Renal cortical epithelial cell (primary cell): ENCODE data around the gene TXN2. TPM values are rescaled to one million over a fixed set of nuclear protein-coding genes. Genes with fewer than 3 reads are reported as not detected.
"Not testable (repeated sequence)": the region's sequence is repeated elsewhere in the genome, so short reads cannot be mapped to it uniquely, and the experiment has no call there.

Experiments used
- DNase-seq: peaks from one replicate; pipeline ENCODE4 v3.0.0-alpha.2; 2011; ENCODE audit warnings: low read depth
- total RNA-seq: library from RNA; depleted of rRNA; stranded (reverse); fragments of >200 nt; gene quantifications from 2 replicates; pipeline ENCODE4 v1.2.3, GENCODE V29; 2014

TXN2 gene
- total RNA-seq, 1 donor from 2014 or later, result 30.1 TPM

DNA sequence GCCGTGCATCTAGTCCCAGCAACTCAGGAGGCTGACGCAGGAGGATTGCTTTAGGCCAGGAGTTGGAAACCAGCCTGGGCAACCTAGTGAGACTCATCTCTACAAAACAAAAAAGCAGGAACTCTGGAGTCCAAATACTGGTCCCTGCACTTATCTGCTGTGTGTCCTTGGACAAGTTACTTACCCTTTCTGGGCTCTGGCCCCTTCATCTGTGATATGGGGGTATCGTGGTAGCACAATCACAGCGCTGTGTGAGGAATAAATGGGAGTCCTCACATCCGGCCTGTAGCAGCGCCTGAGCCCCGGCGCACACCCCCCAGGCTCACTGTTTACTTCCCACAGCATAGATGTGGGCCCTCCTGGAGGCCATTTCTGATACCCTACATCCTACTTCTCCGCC, 49.5 kb downstream of the TXN2 start:
- no peak for DNase-seq

DNA sequence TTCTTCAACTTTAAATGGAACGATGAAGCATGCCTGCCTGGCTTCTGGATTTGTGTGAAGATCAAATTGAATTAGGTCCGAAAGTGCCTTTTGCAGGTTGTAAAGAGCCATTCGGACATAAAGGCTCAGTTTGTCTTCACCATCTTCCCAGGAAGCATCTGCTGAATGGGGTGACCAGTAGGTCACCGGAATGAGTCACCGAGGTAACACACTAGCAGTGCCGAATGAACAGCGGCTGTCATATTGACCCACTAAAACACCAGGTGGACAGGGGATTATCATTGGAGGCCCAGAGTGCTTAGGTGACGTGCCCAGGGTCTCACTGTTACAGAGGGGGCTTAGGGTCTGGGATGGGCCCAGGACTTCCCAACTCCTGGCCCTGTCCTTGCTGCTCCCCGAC, 50.6 kb downstream of the TXN2 start:
- DNase-seq, result no peak

DNA sequence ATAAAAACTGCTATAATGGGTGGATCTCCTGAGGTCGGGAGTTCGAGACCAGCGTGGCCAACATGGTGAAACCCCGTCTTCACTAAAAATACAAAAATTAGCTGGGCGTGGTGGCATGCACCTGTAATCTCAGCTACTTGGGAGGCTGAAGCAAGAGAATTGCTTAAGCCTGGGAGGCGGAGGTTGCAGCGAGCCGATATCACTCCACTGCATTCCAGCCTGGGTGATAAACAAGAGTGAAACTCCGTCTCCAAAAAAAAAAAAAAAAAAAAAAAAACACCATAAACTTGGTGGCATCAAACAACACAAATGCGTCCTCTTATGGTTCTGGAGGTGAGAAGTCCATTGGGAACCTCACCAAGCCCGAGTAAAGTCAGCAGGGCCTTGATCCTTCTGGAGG, 53.5 kb downstream of the TXN2 start:
- DNase-seq, result not testable (repeated sequence)

GRCh38 chr22:36425977-36426523, 55.4 kb downstream of the TXN2 start:
- no peak for DNase-seq

DNA sequence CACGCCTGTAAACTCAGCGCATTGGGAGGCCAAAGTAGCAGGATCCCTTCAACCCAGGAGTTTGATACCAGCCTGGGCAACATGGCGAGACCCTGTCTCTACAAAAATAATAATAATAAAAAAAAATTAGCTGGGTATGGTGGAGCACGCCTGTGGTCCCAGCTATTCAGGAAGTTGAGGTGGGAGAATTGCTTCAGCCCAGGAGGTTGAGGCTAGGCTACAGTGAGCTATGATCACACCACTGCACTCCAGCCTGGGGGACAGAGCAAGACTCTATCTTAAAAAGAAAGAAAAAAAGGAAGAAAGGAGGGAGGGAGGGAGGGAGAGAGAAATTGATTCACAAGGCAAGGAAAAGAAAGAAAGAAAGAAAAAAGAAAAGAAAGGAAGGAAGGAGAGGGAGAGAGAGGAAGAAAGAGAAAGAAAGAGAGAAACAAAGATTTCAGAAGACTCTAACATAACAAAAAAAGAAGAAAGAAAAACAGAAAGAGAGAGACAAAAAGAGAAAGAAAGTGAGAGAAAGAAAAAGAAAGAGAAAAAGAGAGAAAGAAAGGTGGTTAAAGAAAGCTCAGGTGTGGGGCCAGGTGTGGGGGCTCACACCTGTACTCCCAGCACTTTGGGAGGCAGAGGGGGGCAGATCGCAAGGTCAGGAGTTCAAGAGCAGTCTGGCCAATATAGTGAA, 56.4 kb downstream of the TXN2 start:
- DNase-seq, result no peak

GRCh38 chr22:36424466-36424865, 57.0 kb downstream of the TXN2 start:
- not testable (repeated sequence) for DNase-seq

- DNase-seq, result no peak
Measured at GRCh38 chr22:36423461-36424404, 57.7 kb downstream of the TXN2 start.

- no peak for DNase-seq
Measured at GRCh38 chr22:36422287-36423014, 59.0 kb downstream of the TXN2 start.

- peak; percentile 57 for DNase-seq
Measured at GRCh38 chr22:36419912-36420882, 61.2 kb downstream of the TXN2 start.

DNA sequence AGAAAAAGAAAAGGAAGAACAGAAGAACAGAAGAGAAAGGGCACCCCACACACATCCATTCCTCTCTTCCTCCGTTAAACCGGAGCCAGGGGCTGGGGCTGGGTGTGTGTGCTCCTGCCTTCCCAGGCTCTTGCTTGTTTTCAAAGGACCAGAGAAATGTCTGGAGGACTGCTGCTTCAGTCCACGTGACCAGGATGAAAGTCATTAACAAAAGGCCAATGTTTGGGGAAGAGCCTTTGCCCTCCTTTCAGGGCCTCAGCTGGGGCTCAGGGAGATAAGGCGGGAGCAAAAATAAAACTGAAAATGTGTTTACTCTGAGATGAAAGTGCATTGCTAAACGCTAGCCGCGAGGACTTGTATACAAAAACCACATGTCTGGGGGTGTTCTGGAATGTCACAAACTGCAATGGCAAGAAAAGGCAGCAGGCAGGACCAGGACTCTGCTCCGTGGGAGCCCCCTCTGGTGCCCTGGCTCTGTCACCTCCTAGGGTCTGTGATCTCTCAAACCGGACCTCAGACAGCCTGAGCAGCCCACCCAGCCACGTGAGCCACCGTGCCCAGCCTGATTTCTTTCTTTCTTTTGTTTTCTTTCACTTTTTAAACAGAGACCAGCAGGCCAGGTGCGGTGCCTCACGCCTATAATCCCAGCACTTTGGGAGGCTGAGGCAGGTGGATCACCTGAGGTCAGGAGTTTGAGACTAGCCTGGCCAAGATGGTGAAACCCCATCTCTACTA, 62.1 kb downstream of the TXN2 start:
- peak; percentile 50 for DNase-seq

DNA sequence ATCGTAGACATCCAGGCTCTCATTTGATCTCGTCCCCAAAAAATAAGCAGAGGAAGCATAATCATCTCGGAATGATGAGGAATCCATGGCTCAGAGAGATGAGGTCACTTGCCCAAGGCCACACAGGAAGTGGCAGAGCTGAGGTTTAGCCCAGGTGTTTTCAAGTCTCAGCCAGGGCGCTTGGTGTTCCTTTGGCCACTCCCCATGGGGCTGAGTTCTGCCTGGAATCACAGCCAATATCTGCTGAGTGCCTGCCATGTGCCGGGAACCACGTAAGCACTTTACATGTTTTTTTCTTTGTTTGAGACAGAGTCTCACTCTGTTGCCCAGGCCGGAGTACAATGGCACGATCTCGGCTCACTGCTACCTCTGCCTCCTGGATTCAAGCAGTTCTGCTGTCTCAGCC, 64.2 kb downstream of the TXN2 start:
- peak; percentile 65 for DNase-seq

Other genes with a start within 250 kb of the TXN2 start
- 154 and 157 TPM in 2 replicates for gene APOL2, start 242.1 kb downstream of the TXN2 start, total RNA-seq
- gene APOL1, start 228.5 kb downstream of the TXN2 start, total RNA-seq, result 155 and 247 TPM in 2 replicates
- 1,031 and 1,268 TPM in 2 replicates for gene MYH9, start 93.7 kb downstream of the TXN2 start, total RNA-seq
- 1.7 and 8.0 TPM in 2 replicates for gene FOXRED2, start 25.4 kb upstream of the TXN2 start, total RNA-seq
- 438 and 738 TPM in 2 replicates for gene EIF3D, start 47.5 kb upstream of the TXN2 start, total RNA-seq
- gene CACNG2, start 222.1 kb upstream of the TXN2 start, total RNA-seq, result not detected in 2 replicates